HG02852 (cell line): Measurements from ENCODE around the gene TRIM7.
"Not testable (repeated sequence)": the region's sequence is repeated elsewhere in the genome, so short reads cannot be mapped to it uniquely, and the experiment has no call there.

Experiments
- ATAC-seq: cut with Tn5 transposase; IDR thresholded peaks from one replicate; pipeline ENCODE4 v1.9.1; 2021; ENCODE audit warnings: mild to moderate bottlenecking, moderate library complexity; ENCODE audit not compliant: unreplicated experiment

Gene TRIM7

GRCh38 chr5:181214249-181214648, 9.3 kb upstream of the TRIM7 start:
- not testable (repeated sequence) for ATAC-seq

DNA sequence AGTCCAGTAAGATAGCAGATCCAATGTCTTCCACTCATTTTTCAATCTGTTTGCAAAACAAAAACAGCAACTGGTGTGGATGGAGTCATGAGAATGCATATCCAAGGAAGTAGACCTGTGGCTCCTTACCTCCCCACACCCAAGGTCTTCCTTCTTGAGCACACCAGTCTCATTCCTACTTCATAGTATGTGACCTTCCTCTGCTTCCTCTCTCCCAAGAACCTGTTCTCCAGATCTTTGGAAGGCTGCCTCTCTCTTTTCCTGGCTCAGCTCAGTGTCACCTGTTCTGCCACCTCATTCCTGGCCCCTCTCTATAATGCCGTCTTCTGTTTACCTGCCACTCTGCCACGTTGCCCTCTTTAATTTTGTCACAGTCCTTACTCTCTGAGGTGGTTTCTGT, 7.9 kb upstream of the TRIM7 start:
- no peak for ATAC-seq

DNA sequence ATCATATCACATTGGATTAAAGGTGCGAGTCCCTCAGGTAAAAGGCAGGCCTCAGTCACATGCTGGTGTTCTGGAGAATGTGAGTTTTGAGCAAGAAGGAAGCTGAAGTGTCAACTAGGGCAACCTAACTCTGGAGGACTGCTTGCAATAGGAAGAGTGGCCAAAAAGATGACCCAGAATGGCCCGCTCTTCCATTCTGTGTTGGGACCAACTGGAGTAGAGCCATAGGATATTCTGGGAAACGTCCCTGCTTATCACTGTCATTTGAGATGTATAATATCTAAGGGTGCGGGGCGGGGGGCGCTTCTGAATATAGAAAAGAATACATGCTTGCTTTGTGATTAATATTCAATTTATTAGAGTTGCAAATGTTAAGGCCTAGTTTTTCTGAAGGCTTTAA, 7.1 kb upstream of the TRIM7 start:
- no peak for ATAC-seq

- ATAC-seq, result no peak
Observed at GRCh38 chr5:181211208-181211607, 6.2 kb upstream of the TRIM7 start.

DNA sequence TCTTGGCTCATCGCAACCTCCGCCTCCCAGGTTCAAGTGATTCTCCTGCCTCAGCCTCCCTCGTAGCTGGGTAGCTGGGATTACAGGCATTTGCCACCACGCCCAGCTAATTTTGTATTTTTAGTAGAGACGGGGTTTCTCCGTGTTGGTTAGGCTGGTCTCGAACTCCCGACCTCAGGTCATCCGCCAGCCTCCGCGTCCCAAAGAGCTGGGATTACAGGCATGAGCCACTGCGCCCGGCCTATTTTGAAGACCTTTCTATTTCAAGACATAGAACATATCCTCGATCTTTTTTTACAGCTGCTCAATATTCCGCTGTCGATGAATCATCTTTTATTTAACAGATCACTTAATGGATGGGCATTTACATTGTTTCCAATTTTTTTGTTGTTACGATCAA, 5.7 kb upstream of the TRIM7 start:
- not testable (repeated sequence) for ATAC-seq

DNA sequence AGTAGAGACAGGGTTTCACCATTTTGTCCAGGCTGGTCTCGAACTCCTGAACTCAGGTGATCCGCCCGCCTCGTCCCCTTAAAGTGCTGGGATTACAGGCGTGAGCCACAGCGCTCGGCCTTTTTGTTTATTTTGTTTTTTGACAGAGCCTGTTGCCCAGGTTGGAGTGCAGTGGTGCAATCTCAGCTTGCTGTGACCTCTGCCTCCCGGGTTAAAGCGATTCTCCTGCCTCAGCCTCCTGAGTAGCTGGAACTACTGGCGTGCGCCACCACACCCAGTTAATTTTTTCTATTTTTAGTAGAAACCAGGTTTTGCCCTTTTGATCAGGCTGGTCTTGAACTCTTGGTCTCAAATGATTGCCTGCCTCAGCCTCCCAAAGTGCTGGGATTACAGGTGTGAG, 5.2 kb upstream of the TRIM7 start:
- ATAC-seq, result not testable (repeated sequence)

- ATAC-seq, result not testable (repeated sequence)
Observed at GRCh38 chr5:181209006-181209405, 4.0 kb upstream of the TRIM7 start.

GRCh38 chr5:181207960-181208253, 2.9 kb upstream of the TRIM7 start:
- ATAC-seq, result no peak

GRCh38 chr5:181207214-181207959, 2.4 kb upstream of the TRIM7 start:
- peak; percentile 22 for ATAC-seq

DNA sequence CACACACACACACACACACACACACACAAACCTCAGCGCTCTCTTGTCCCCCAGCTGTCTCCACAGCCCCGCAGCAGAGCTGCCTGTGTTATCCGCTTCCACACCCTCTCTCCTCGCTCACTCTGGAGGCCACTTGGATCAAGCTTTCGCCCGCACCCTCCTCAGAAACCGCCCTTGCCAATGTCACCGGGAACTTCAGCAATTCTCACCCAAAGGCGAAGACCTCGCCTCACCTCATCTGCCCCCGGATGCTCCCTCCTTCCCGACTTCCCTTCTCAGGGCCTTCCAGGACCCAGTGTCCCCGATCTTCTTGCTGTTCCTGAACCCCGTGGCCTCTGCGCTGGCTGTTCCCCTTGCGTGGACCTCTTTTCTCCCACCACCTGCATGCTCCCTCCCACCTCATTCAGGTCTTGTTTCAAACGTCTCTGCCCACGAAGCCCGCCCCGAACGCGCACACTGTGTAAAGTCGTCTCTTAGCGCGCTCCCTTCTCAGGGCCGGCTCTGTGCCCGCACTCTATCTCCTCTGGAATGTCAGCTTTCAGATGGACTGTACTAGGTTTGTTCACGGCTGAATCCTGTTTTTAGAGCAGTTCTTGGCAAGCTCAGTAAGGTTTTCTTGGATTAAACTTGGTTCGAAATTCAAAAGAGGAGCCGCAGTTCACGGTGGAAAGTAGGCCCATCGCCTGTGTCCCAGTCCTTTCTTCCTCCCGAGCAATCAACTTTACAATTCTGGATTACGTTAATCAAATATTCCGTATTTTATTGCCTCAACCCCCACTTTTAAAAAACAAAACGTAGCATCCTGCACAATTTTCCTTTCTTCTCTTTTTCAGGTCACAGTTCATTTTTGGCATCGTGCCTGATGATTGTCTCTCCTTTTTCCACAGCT, 1.0 kb upstream of the TRIM7 start:
- ATAC-seq, result no peak

DNA sequence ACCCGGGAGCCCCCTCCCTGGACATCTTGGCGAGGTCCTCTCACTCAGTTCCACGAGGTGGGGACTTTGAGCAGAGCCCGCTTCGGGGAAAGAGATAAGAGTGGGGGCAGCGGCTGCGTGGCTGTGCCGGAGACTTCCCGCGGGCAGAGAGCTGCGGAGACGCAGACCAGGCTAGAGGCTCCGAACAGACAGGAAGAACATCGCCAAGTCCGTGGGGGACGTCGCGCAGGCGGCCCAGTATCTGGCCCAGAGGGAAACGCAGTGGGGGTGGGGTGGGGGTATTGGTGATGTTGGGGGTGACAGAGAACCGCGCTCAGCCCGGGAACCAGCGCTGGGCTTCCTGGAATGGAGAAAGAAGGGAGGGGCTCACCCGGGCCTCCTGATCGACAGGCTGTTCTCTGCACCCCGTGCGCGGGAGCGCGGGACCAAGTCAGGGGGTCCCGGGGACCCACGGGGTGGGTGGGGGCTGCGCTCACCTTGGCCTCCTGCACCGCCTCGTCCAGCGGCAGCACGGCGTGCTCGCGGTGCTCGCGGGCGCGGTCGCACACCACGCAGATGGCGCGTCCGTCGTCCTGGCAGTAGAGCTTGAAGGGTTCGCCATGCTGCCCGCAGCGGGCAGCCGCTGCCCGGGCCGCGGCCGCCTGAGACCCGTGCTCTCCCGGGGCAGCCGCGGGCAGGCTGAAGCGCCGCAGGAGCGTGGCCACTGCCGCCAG, 727 bp downstream of the TRIM7 start:
- ATAC-seq, result no peak

DNA sequence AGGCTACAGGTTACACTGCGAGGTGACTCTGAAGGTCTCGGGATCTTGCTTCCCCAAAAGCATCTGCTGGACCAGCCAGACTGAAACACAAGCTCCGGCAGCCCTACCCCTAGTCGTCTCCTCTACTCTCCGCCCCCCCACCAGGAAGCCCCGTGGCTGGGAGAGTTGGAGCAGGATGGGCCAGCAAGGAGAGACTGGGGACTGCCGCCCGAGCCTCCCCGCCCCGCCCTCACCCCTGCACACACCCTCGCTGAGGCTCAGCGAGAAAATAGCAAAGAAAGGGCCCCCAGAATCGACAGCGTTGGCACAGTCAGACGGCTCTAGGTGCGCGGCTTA, 1.3 kb downstream of the TRIM7 start:
- no peak for ATAC-seq

GRCh38 chr5:181203093-181203711, 1.8 kb downstream of the TRIM7 start:
- ATAC-seq, result no peak

DNA sequence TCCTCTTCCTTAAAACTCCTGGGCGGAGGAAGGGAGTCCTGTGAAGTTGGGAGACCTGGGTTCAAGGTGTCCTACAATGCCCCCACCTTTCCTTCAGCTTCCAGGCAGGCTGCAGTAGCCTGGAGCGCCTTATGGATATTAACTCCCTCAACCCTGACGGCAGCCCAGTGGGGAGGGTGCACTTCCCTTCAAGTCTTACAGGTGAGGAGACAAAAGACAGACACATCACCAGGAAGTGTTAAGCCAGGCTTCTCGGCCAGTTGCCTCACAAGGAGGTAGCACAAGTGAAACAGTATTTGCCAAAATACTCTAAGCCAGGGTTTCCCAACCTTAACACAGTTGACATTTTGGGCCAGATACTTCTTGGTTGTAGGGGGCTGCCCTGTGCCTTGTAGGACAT, 4.2 kb downstream of the TRIM7 start:
- ATAC-seq, result no peak

DNA sequence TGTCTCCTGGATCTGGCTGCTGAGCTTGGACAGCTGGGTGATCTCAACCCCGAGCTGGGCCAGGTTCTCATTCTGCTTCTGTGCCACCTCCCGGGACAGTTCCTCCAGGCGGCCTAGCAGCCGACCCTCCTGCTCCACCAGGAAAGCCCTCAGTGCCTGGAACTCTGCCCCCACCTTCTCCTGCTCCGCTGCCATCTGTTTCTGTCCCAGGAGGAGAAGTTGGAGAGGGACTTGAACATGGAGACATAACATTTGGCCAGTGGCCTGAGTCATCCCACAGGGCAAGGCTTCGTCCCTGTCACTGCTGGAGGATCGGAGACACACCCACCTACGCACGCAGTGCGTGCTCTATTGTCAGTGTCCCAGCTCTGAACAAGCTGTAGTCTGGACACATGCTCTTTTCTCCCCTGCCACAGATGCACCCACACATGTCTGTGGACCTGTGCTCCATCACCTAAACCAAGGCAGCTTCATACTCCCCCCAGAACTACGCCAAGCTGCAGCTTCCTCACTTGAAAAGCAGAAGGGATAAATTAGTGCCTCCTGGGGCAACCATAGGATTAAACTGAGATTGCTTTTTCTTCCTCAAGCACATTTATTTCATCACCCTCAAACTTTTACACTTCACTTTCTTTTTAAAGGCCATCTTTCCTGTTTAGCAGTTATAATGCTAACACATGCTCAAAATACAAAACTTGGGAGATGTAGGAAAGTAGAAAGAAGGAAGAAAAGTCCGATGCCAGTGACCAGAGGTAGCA, 4.9 kb downstream of the TRIM7 start:
- ATAC-seq, result no peak

GRCh38 chr5:181198905-181199519, 6.0 kb downstream of the TRIM7 start:
- peak; percentile 74 for ATAC-seq

GRCh38 chr5:181198106-181198685, 6.8 kb downstream of the TRIM7 start:
- ATAC-seq, result no peak

DNA sequence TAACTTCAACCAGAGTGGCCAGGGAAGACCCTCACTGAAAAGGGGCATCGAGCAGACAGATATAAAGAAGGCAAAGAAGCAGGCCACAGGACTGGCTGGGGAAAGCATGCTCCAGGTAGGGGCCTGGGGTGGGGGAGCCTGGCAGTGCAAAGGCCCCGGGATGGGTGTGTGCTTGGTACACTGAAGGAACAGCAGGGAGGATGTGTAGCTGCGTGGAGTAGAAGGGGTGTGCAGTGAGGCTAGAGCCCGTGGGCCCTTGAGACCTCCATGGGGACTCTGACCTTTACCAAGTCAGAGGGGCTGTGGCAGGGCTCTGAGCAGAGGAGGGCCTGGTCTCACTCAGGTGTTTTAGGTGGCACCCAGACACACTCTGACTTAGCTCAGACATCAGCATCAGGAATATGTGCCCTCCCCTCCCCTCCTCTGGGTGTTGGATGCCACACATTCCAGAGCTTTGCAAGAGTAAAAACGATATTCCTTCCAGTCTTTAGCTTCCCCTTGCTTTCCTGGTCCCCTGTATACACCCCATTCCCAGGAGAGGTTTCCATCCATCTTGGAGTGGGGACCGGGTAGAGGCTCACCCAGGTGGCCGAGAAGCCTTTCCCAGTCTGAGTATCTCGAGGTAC, 7.6 kb downstream of the TRIM7 start:
- no peak for ATAC-seq

GRCh38 chr5:181195249-181195761, 9.7 kb downstream of the TRIM7 start:
- ATAC-seq, result no peak
